Vagina (tissue), 2 donors: Measurements from ENCODE around the gene GOLGA5. TPM values are rescaled to one million over a fixed set of nuclear protein-coding genes. Genes with fewer than 3 reads are reported as not detected.
"Not testable (repeated sequence)": the region's sequence is repeated elsewhere in the genome, so short reads cannot be mapped to it uniquely, and the experiment has no call there.

Source experiments
- DNase-seq, 2 donors: peaks; one replicate each; pipeline ENCODE4 v3.0.0-alpha.2; 2017; ENCODE audit errors: extremely low spot score in 2 of 2
- H3K27ac ChIP-seq: fragments of 200-600 bp; sonication (generic); one replicate; pipeline ENCODE4 v1.5.1; 2019
- H3K27me3 ChIP-seq: fragments of 200-600 bp; sonication (generic); one replicate; pipeline ENCODE4 v1.5.1; 2019
- H3K36me3 ChIP-seq, 2 donors: fragments of 200-600 bp; sonication (generic); one replicate each; pipeline ENCODE4 v1.5.1; 2017 to 2019
- H3K4me1 ChIP-seq: fragments of 200-600 bp; sonication (generic); one replicate; pipeline ENCODE4 v1.5.1; 2019
- H3K4me3 ChIP-seq, 2 donors: fragments of 200-600 bp; sonication (generic); 1 replicate in 1 of 2; 2 replicates in 1 of 2; pipeline ENCODE4 v1.5.1; 2016 to 2019
- H3K9me3 ChIP-seq: fragments of 200-600 bp; sonication (generic); one replicate; pipeline ENCODE4 v1.5.1; 2019
- CTCF ChIP-seq, 3 experiments: fragments of 450-650 bp in 2 of 3; fragments of 200-600 bp in 1 of 3; sonication (generic) in 1 of 3; IDR thresholded peaks; one replicate each; pipeline ENCODE4 v1.5.1; 2017 to 2019; ENCODE audit warnings: antibody characterized with exemption in 3 of 3, mild to moderate bottlenecking in 2 of 3, moderate library complexity in 2 of 3
- POLR2A ChIP-seq, 2 donors: fragments of 450-650 bp; IDR thresholded peaks; one replicate each; pipeline ENCODE4 v1.6.1; 2017; ENCODE audit warnings: antibody characterized with exemption in 2 of 2, mild to moderate bottlenecking in 2 of 2, moderate library complexity in 2 of 2
- POLR2AphosphoS5 ChIP-seq, 2 donors: sonication (generic); formaldehyde crosslinking; IDR thresholded peaks; one replicate each; pipeline ENCODE4 v1.9.0; 2017; ENCODE audit warnings: antibody characterized with exemption in 2 of 2, mild to moderate bottlenecking in 2 of 2, low read depth in 1 of 2; ENCODE audit not compliant: insufficient read depth in 1 of 2
- intact Hi-C: fragments of 100-400 bp; cut with DNase I; formaldehyde crosslinking; loops from one replicate; pipeline ENCODE4 v1.15.1; 2023
- total RNA-seq: library from RNA; depleted of rRNA; stranded (reverse); fragments of >200 nt; gene quantifications from one replicate; pipeline ENCODE4 v1.2.3, GENCODE V29; 2016

The GOLGA5 gene
- total RNA-seq, 1 donor from 2014 or later: 30.0 TPM

- intact Hi-C loops: no loop called here
- H3K4me3 ChIP-seq: no peak overlapping the region
- H3K4me1 ChIP-seq: no peaks in the 10 kb centered on the region
- no peaks in the 10 kb centered on the region for H3K36me3 ChIP-seq
- H3K27ac ChIP-seq: no peak overlapping the region
- no peak for DNase-seq
- H3K27me3 ChIP-seq: no peaks in the 10 kb centered on the region
- TF ChIP-seq POLR2AphosphoS5 (IDR thresholded peaks at IDR 0.05; ENCODE audit: insufficient read depth in 1 of 2, low read depth in 1 of 2) (no peak), POLR2A (IDR thresholded peaks at IDR 0.05) (no peak), CTCF (IDR thresholded peaks at IDR 0.05) (no peak)
- H3K9me3 ChIP-seq: no peaks in the 10 kb centered on the region
These were observed 23.6 kb upstream of the GOLGA5 start for GRCh38 chr14:92770484-92770883.

DNA sequence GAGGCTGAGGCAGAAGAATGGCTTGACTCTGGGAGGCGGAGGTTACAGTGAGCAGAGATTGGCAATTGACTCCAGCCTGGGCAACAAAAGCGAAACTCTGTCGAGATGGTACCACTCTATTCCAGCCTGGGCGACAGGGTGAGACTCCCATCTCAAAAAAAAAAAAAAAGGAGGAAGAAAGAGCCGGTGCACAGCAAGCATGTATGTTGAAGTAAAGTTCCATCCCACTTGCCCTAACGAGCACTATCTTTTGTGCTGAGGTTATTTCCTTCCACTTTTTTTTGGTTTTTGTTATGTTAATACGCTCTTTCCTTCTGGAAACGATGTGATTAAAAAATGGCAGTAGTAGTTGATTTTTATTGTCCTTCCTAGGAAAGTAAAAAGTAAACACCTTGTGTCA, 19.5 kb upstream of the GOLGA5 start:
- no peak for DNase-seq
- Histone ChIP-seq H3K27ac (no peak overlapping the region), H3K27me3 (no peaks in the 10 kb centered on the region), H3K9me3 (no peaks in the 10 kb centered on the region), H3K4me3 (no peak overlapping the region), H3K36me3 (no peaks in the 10 kb centered on the region), H3K4me1 (no peaks in the 10 kb centered on the region)
- intact Hi-C loops: no loop called here
- TF ChIP-seq POLR2A (IDR thresholded peaks at IDR 0.05) (no peak), CTCF (IDR thresholded peaks at IDR 0.05) (no peak), POLR2AphosphoS5 (IDR thresholded peaks at IDR 0.05; ENCODE audit: insufficient read depth in 1 of 2, low read depth in 1 of 2) (no peak)

GRCh38 chr14:92775292-92775691, 18.8 kb upstream of the GOLGA5 start:
- intact Hi-C loops, H3K27me3 ChIP-seq, H3K36me3 ChIP-seq, DNase-seq, H3K4me1 ChIP-seq, H3K27ac ChIP-seq, H3K9me3 ChIP-seq, H3K4me3 ChIP-seq: not testable (repeated sequence)

- H3K27ac ChIP-seq, DNase-seq, H3K4me3 ChIP-seq, H3K27me3 ChIP-seq, H3K36me3 ChIP-seq, intact Hi-C loops, H3K4me1 ChIP-seq, H3K9me3 ChIP-seq: not testable (repeated sequence)
These were observed 15.1 kb upstream of the GOLGA5 start for GRCh38 chr14:92778868-92779565.

DNA sequence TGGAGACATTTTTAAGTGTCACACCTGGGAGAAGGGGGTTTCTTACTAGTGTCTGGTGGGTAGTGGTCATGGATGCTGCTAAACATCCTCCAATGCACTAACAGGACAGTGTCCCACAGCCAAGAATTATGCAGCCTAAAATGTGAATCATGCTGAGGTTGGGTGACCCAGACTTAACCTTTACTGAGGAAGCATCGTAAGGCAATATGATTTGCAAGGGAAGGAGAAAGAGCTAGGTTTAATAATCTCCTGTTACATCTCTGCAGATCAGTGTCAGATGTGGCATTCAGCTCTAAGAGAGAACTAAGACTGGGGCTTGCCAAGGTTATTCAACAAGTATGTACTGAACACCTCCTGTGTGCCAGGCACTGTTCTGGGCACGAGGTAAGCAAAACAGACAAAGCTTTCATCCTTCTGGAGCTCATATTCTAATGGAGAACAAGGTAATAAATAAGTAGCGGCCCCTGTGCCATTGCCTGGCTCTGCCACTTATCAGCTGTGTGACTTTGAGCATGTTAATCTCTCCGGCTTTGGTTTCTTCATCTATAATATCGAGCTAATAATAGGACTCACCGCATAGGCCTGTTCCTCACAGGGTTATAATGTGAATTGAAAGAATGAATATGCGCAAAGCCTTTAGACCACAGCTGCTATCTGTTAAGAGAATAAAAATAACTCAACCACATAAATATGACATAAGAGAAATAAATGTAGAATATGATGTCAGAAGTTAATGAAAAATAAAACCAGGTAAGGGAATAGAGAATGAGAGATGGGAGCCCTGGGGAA, 13.5 kb upstream of the GOLGA5 start:
- Histone ChIP-seq H3K27me3 (no peaks in the 10 kb centered on the region), H3K9me3 (no peaks in the 10 kb centered on the region), H3K36me3 (no peaks in the 10 kb centered on the region), H3K27ac (no peak overlapping the region), H3K4me3 (no peak overlapping the region), H3K4me1 (no peaks in the 10 kb centered on the region)
- DNase-seq: peak in 1 of 2 donors; percentile 47
- TF ChIP-seq POLR2AphosphoS5 (IDR thresholded peaks at IDR 0.05; ENCODE audit: insufficient read depth in 1 of 2, low read depth in 1 of 2) (no peak), CTCF (IDR thresholded peaks at IDR 0.05) (no peak), POLR2A (IDR thresholded peaks at IDR 0.05) (no peak)
- intact Hi-C loops: loop anchor here (10.0 kb wide), 2 partner anchors 66 to 96 kb away; no protein-coding TSS in a partner anchor

DNA sequence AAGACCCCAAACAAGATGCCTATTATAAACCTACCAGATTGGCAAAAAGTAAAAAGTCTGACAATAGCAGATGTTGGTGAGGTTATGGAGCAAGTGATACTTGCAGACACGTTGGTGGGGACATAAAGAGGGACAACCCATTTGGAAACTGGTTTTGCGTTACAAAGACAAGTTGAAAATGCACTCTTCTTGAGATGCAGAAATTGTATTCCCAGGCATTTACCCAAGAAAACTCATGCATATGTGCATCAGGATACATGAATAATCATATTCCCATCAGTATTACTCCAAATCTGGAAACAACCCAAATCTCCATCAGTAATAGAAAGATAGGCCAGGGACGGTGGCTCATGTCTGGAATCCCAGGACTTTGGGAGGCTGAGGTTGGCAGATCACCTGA, 12.8 kb upstream of the GOLGA5 start:
- no peaks in the 10 kb centered on the region for H3K27me3 ChIP-seq
- TF ChIP-seq POLR2A (IDR thresholded peaks at IDR 0.05): no peak
- TF ChIP-seq POLR2AphosphoS5 (IDR thresholded peaks at IDR 0.05; ENCODE audit: insufficient read depth in 1 of 2, low read depth in 1 of 2): no peak
- TF ChIP-seq CTCF (IDR thresholded peaks at IDR 0.05): no peak
- H3K4me3 ChIP-seq: no peak overlapping the region
- no peaks in the 10 kb centered on the region for H3K36me3 ChIP-seq
- intact Hi-C loops: loop anchor here (10.0 kb wide), 2 partner anchors 67 to 97 kb away; no protein-coding TSS in a partner anchor
- no peak for DNase-seq
- no peak overlapping the region for H3K27ac ChIP-seq
- H3K4me1 ChIP-seq: no peaks in the 10 kb centered on the region
- H3K9me3 ChIP-seq: no peaks in the 10 kb centered on the region
